ENCODE results near the gene OR51I1. TPM values are rescaled to one million over a fixed set of nuclear protein-coding genes. Genes with fewer than 3 reads are reported as not detected.

The OR51I1 gene, protein sequence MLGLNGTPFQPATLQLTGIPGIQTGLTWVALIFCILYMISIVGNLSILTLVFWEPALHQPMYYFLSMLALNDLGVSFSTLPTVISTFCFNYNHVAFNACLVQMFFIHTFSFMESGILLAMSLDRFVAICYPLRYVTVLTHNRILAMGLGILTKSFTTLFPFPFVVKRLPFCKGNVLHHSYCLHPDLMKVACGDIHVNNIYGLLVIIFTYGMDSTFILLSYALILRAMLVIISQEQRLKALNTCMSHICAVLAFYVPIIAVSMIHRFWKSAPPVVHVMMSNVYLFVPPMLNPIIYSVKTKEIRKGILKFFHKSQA
- total RNA-seq = under 1 TPM in 1 of 3 donors, not detected in 2; 0.44 TPM

DNA sequence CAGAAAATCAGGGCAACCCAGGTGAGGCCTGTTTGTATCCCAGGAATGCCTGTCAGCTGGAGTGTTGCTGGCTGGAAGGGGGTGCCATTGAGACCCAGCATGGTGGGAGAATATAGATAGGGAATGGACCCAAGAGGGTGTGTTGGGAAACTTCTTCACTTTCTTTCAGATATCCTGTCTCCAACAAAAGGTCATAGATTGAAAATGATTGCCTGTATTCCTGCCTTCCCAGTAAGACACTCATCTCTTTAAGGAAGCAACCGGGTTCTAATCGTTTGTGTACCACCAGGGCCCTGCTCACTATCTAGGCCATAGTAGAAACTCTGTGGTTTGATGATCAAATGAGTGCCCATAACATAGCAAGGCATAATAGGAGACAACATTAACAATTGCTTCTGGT lies at the start of gene OR51I1:
Gene OR51I1, minus strand, starts transcription at position 101 of the 400 bp plus-strand sequence. Its CDS starts 0 bp downstream, at position 101.
- Histone ChIP-seq H3K9me3 (no peaks in the 10 kb centered on the region), H3K4me1 (no peaks in the 10 kb centered on the region), H3K4me3 (no peak within 1 kb of the TSS), H3K27ac (no peak within 1 kb of the TSS), H3K27me3 (no peaks in the 10 kb centered on the region), H3K36me3 (no peaks in the 10 kb centered on the region)
- DNase-seq (ENCODE audit: low spot score in 2 of 2) = no peak
- intact Hi-C loops (cut with DNase I; ENCODE audit: low total_unique reads) = no loop called here
- TF ChIP-seq POLR2A (IDR thresholded peaks at IDR 0.05) (no peak), POLR2AphosphoS5 (IDR thresholded peaks at IDR 0.05) (no peak)
- TF ChIP-seq, protein P1, sequence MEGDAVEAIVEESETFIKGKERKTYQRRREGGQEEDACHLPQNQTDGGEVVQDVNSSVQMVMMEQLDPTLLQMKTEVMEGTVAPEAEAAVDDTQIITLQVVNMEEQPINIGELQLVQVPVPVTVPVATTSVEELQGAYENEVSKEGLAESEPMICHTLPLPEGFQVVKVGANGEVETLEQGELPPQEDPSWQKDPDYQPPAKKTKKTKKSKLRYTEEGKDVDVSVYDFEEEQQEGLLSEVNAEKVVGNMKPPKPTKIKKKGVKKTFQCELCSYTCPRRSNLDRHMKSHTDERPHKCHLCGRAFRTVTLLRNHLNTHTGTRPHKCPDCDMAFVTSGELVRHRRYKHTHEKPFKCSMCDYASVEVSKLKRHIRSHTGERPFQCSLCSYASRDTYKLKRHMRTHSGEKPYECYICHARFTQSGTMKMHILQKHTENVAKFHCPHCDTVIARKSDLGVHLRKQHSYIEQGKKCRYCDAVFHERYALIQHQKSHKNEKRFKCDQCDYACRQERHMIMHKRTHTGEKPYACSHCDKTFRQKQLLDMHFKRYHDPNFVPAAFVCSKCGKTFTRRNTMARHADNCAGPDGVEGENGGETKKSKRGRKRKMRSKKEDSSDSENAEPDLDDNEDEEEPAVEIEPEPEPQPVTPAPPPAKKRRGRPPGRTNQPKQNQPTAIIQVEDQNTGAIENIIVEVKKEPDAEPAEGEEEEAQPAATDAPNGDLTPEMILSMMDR (IDR thresholded peaks at IDR 0.05) = no peak

DNA sequence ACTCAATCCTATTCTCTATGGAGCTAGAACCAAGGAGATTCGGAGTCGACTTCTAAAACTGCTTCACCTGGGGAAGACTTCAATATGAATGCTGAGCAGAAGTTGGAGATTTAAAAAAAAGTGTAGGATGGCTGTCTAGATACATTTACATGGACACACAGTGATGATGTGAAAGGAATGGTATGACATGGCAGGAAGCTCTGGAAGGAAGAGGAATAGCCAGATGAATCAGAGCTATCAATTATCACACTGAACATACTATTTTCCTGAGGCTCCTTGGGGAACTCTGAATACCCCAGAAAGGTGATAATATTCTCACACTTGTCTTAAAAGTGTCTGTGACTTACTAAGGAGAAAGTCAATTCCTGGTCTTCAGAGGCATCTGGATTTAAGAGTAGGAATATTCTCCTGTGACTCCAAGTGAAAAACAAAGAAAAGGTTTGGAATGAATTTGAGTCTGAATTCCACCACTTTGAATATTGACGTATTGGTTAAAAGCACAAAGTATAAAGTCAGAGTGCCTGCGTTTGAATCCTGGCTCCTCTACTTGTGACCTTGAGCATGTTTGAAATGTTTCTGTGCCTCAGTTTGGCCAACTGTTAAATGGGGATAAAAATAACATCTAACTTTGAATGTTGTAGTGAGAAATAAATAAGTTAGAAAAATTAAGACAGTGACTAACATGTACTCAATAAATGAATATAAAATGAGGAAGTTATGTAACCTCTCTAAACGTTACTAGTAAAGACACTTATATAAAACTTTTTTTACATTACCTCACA lies 48.5 kb upstream of the OR51I1 start:
- H3K27ac ChIP-seq = no peak overlapping the region
- no peaks in the 10 kb centered on the region for H3K4me1 ChIP-seq
- H3K4me3 ChIP-seq = no peak overlapping the region
- H3K27me3 ChIP-seq = no peaks in the 10 kb centered on the region
- no peak for DNase-seq (ENCODE audit: low spot score in 2 of 2)
- H3K36me3 ChIP-seq = no peaks in the 10 kb centered on the region
- TF ChIP-seq POLR2A (IDR thresholded peaks at IDR 0.05) (no peak), POLR2AphosphoS5 (IDR thresholded peaks at IDR 0.05) (no peak)
- TF ChIP-seq, protein P1 (IDR thresholded peaks at IDR 0.05) = no peak
- no peaks in the 10 kb centered on the region for H3K9me3 ChIP-seq
- intact Hi-C loops (cut with DNase I; ENCODE audit: low total_unique reads) = no loop called here

DNA sequence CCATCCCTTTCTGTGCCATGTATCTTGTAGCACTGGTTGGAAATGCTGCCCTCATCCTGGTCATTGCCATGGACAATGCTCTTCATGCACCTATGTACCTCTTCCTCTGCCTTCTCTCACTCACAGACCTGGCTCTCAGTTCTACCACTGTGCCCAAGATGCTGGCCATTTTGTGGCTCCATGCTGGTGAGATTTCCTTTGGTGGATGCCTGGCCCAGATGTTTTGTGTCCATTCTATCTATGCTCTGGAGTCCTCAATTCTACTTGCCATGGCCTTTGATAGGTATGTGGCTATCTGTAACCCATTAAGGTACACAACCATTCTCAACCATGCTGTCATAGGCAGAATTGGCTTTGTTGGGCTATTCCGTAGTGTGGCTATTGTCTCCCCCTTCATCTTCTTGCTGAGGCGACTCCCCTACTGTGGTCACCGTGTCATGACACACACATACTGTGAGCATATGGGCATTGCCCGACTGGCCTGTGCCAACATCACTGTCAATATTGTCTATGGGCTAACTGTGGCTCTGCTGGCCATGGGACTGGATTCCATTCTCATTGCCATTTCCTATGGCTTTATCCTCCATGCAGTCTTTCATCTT lies 47.6 kb upstream of the OR51I1 start:
- Histone ChIP-seq H3K27ac (no peak overlapping the region), H3K9me3 (no peaks in the 10 kb centered on the region)

DNA sequence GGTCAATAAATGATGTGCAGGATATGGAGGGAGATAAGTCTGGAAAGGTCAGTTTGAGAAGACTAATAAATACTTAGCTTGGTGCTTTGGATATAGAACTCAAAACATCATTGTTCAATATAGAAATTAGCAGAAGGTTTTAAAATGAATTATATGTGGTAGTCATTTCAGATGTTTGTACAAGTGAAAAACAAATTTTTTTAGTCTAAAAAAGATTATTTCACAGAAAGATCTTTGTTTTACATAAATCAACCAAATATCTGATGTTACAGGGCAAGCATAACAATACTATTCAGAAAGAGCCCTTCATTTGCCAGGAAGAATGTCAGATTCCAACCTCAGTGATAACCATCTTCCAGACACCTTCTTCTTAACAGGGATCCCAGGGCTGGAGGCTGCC lies 47.1 kb upstream of the OR51I1 start, which contains the start of gene OR52D1:
Gene OR52D1, plus strand, starts transcription at position 301 of the 400 bp plus-strand sequence. Its CDS starts 22 bp downstream, at position 323.
- Histone ChIP-seq H3K36me3 (no peaks in the 10 kb centered on the region), H3K4me1 (no peaks in the 10 kb centered on the region), H3K27ac (no peak within 1 kb of the TSS), H3K4me3 (no peak within 1 kb of the TSS), H3K27me3 (no peaks in the 10 kb centered on the region), H3K9me3 (no peaks in the 10 kb centered on the region)
- TF ChIP-seq POLR2AphosphoS5 (IDR thresholded peaks at IDR 0.05) (no peak), POLR2A (IDR thresholded peaks at IDR 0.05) (no peak)
- TF ChIP-seq, protein P1 (IDR thresholded peaks at IDR 0.05) = no peak
- DNase-seq (ENCODE audit: low spot score in 2 of 2) = no peak
- intact Hi-C loops (cut with DNase I; ENCODE audit: low total_unique reads) = no loop called here

More for the DNA sequence above, 47.6 kb upstream of the OR51I1 start:
- H3K4me1 ChIP-seq = no peaks in the 10 kb centered on the region
- H3K27me3 ChIP-seq = no peaks in the 10 kb centered on the region
- intact Hi-C loops (cut with DNase I; ENCODE audit: low total_unique reads) = no loop called here
- TF ChIP-seq POLR2A (IDR thresholded peaks at IDR 0.05) (no peak), POLR2AphosphoS5 (IDR thresholded peaks at IDR 0.05) (no peak)
- TF ChIP-seq, protein P1 (IDR thresholded peaks at IDR 0.05) = no peak
- H3K4me3 ChIP-seq = no peak overlapping the region
- H3K36me3 ChIP-seq = no peaks in the 10 kb centered on the region
- no peak for DNase-seq (ENCODE audit: low spot score in 2 of 2)
